ENCODE results near the gene IL34.

IL34 gene

DNA sequence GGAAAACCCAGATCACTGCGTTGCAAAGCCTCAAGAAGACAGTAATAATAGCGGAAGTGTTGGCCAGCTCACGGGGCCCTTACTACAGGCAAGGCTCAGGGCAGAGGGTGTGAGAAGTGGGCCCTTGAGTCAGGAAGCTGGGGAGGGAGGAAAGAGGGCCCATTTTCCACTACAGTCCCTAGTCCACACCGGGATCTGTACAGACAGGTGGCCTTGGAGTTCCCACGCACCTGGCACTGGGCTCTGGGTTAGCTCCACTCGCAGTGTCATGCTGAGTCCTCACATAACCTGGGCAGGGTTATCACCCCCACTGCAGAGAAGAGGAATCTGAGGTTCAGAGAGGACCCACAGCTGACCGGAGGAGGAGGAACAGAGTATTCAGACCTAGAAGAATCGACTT, 56.3 kb downstream of the IL34 start:
- DNase-seq (ENCODE audit: low spot score): no peak

GRCh38 chr16:70703041-70703834, 56.9 kb downstream of the IL34 start:
- DNase-seq (ENCODE audit: low spot score): peak; percentile 87

GRCh38 chr16:70703835-70704381, 57.5 kb downstream of the IL34 start:
- DNase-seq (ENCODE audit: low spot score): no peak

GRCh38 chr16:70704586-70704985, 58.2 kb downstream of the IL34 start:
- DNase-seq (ENCODE audit: low spot score): no peak

DNA sequence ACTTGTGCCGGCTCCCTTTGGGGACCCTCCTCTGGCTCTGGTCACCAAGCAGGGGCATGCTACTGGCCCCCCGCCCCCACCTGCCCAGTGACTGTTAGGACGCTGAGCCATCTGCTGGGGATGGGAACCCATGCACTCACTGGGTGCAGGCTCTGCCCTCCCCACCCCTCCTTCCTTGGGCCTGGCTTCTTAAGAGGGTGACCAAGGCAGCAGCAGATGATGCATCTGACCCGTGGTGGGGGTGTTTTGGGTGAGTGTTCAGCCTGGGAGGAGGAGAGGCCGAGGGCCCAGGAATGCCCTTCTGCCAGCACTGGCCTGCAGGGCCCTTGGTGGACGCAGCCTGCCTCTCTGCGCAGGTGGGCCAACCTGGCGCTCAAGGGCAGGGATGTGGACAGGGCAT, 58.7 kb downstream of the IL34 start:
- DNase-seq (ENCODE audit: low spot score): peak; percentile 56

GRCh38 chr16:70706948-70707465, 60.6 kb downstream of the IL34 start:
- DNase-seq (ENCODE audit: low spot score): peak; percentile 71

DNA sequence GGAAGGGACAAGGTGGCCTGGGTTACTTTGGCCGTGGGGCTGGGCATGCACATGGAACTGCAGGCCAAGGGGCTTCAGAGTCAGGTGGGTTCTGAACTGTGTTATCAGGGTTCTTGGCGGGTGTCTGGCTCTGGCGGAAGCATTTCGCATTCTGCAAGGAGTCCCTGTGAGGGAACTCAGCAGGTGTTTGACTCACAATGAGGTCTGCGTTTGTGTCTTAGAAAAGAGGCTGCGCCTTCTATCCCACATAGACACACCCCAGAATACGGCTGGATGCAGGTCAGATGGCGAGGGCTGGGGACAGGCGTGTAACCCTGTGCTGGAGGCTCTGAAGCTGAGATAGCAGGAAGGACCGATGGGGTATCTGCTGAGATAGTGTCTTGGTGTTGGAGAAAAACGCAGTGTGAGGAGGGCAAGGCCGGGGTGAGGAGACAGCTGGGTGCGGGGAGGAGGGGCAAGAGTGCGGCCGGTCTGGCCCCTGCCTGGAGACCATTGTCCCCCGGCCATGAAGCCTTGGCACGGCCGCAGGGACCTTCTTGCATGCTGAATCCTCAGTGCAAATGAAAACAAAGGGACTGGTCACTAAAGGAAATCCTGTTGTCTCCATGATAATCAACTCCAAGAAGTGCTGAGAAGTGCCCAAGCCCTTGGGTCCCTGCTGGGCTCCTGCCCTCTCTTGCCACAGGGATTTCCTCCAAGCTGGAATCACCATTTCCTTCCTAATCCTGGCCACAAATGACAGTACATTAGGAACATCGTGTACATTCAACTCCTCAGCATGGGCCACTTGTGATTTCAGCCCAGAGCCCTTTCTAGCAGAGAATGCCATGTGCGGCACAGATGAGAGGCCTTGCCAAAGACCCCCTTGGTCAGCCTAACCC, 62.2 kb downstream of the IL34 start:
- no peak for DNase-seq (ENCODE audit: low spot score)

GRCh38 chr16:70709457-70709856, 63.1 kb downstream of the IL34 start:
- no peak for DNase-seq (ENCODE audit: low spot score)

- no peak for DNase-seq (ENCODE audit: low spot score)
Measured at GRCh38 chr16:70709942-70710341, 63.6 kb downstream of the IL34 start.

All from GM03348 (cell line).